ENCODE results near the gene ETFA. TPM values are rescaled to one million over a fixed set of nuclear protein-coding genes. Genes with fewer than 3 reads are reported as not detected.
A peak's percentile ranks its signal among the peaks of the same experiment; 100 is the strongest.
"Not testable (repeated sequence)": the region's sequence is repeated elsewhere in the genome, so short reads cannot be mapped to it uniquely, and the experiment has no call there.

ETFA gene
- total RNA-seq, 1 donor from 2014 or later = 97.5 TPM

- DNase-seq (ENCODE audit: extremely low spot score in 2 of 2) = no peak
- TF ChIP-seq POLR2AphosphoS5 (IDR thresholded peaks at IDR 0.05; ENCODE audit: insufficient read depth in 1 of 2, low read depth in 1 of 2) (no peak), POLR2A (IDR thresholded peaks at IDR 0.05) (no peak)
- TF ChIP-seq, protein P1, sequence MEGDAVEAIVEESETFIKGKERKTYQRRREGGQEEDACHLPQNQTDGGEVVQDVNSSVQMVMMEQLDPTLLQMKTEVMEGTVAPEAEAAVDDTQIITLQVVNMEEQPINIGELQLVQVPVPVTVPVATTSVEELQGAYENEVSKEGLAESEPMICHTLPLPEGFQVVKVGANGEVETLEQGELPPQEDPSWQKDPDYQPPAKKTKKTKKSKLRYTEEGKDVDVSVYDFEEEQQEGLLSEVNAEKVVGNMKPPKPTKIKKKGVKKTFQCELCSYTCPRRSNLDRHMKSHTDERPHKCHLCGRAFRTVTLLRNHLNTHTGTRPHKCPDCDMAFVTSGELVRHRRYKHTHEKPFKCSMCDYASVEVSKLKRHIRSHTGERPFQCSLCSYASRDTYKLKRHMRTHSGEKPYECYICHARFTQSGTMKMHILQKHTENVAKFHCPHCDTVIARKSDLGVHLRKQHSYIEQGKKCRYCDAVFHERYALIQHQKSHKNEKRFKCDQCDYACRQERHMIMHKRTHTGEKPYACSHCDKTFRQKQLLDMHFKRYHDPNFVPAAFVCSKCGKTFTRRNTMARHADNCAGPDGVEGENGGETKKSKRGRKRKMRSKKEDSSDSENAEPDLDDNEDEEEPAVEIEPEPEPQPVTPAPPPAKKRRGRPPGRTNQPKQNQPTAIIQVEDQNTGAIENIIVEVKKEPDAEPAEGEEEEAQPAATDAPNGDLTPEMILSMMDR (IDR thresholded peaks at IDR 0.05) = no peak
- peaks cover 25% of the 10 kb centered on the region for H3K4me1 ChIP-seq
- no peaks in the 10 kb centered on the region for H3K9me3 ChIP-seq
- no peaks in the 10 kb centered on the region for H3K27me3 ChIP-seq
- intact Hi-C loops (cut with DNase I) = no loop called here
- no peak overlapping the region for H3K4me3 ChIP-seq
- no peaks in the 10 kb centered on the region for H3K36me3 ChIP-seq
- no peak overlapping the region for H3K27ac ChIP-seq
Observed at GRCh38 chr15:76313731-76314130, 2.5 kb upstream of the ETFA start.

- H3K36me3 ChIP-seq; H3K27ac ChIP-seq; H3K4me3 ChIP-seq; intact Hi-C loops (cut with DNase I); DNase-seq (ENCODE audit: extremely low spot score in 2 of 2); H3K27me3 ChIP-seq; H3K9me3 ChIP-seq: not testable (repeated sequence)
- peaks cover 25% of the 10 kb centered on the region for H3K4me1 ChIP-seq
Observed at GRCh38 chr15:76313175-76313567, 1.9 kb upstream of the ETFA start.

- no peaks in the 10 kb centered on the region for H3K36me3 ChIP-seq
- no peak for DNase-seq (ENCODE audit: extremely low spot score in 2 of 2)
- H3K27me3 ChIP-seq = no peaks in the 10 kb centered on the region
- TF ChIP-seq POLR2AphosphoS5 (IDR thresholded peaks at IDR 0.05; ENCODE audit: insufficient read depth in 1 of 2, low read depth in 1 of 2) (no peak), POLR2A (IDR thresholded peaks at IDR 0.05) (no peak)
- TF ChIP-seq, protein P1 (IDR thresholded peaks at IDR 0.05) = no peak
- intact Hi-C loops (cut with DNase I) = no loop called here
- H3K9me3 ChIP-seq = no peaks in the 10 kb centered on the region
- H3K4me3 ChIP-seq = no peak overlapping the region
- peaks cover 25% of the 10 kb centered on the region for H3K4me1 ChIP-seq
- H3K27ac ChIP-seq = no peak overlapping the region
Observed at GRCh38 chr15:76312540-76313174, 1.4 kb upstream of the ETFA start.

- DNase-seq (ENCODE audit: extremely low spot score in 2 of 2) = no peak
- no peaks in the 10 kb centered on the region for H3K27me3 ChIP-seq
- intact Hi-C loops (cut with DNase I) = no loop called here
- no peaks in the 10 kb centered on the region for H3K9me3 ChIP-seq
- no peaks in the 10 kb centered on the region for H3K36me3 ChIP-seq
- H3K4me3 ChIP-seq = peak overlapping the region; percentile 79 to 82
- H3K27ac ChIP-seq = peak overlapping the region; percentile 85
- H3K4me1 ChIP-seq = peaks cover 25% of the 10 kb centered on the region
- TF ChIP-seq POLR2AphosphoS5 (IDR thresholded peaks at IDR 0.05; ENCODE audit: insufficient read depth in 1 of 2, low read depth in 1 of 2) = no peak
- no peak for TF ChIP-seq POLR2A (IDR thresholded peaks at IDR 0.05)
- TF ChIP-seq, protein P1 (IDR thresholded peaks at IDR 0.05) = no peak
Observed at GRCh38 chr15:76310475-76311099, 682 bp downstream of the ETFA start.

- H3K9me3 ChIP-seq = no peaks in the 10 kb centered on the region
- H3K27ac ChIP-seq = no peak overlapping the region
- peaks cover 25% of the 10 kb centered on the region for H3K4me1 ChIP-seq
- peak overlapping the region in 1 of 2 donors; percentile 79 for H3K4me3 ChIP-seq
- H3K36me3 ChIP-seq = no peaks in the 10 kb centered on the region
- no peaks in the 10 kb centered on the region for H3K27me3 ChIP-seq
- intact Hi-C loops (cut with DNase I) = no loop called here
- no peak for DNase-seq (ENCODE audit: extremely low spot score in 2 of 2)
- TF ChIP-seq POLR2A (IDR thresholded peaks at IDR 0.05) = no peak
- TF ChIP-seq, protein P1 (IDR thresholded peaks at IDR 0.05) = no peak
- no peak for TF ChIP-seq POLR2AphosphoS5 (IDR thresholded peaks at IDR 0.05; ENCODE audit: insufficient read depth in 1 of 2, low read depth in 1 of 2)
Observed at GRCh38 chr15:76309601-76310330, 1.5 kb downstream of the ETFA start.

Measured in vagina (tissue), 2 donors.